Ishikawa (cell line): ENCODE data around the gene AGK.

ENCODE experiments used
- CEBPB ChIP-seq: IDR thresholded peaks from 2 replicates; pipeline ENCODE4 v1.6.1; 2012
- CREB1 ChIP-seq: IDR thresholded peaks from 2 replicates; pipeline ENCODE4 v1.6.1; 2012; ENCODE audit warnings: low read depth
- EGR1 ChIP-seq: IDR thresholded peaks from 2 replicates; pipeline ENCODE4 v1.6.1; 2012
- RAD21 ChIP-seq: IDR thresholded peaks from 2 replicates; pipeline ENCODE4 v1.6.1; 2012; ENCODE audit warnings: low read depth
- ZBTB7A ChIP-seq: IDR thresholded peaks from 2 replicates; pipeline ENCODE4 v1.6.1; 2012; ENCODE audit warnings: low read depth

DNA sequence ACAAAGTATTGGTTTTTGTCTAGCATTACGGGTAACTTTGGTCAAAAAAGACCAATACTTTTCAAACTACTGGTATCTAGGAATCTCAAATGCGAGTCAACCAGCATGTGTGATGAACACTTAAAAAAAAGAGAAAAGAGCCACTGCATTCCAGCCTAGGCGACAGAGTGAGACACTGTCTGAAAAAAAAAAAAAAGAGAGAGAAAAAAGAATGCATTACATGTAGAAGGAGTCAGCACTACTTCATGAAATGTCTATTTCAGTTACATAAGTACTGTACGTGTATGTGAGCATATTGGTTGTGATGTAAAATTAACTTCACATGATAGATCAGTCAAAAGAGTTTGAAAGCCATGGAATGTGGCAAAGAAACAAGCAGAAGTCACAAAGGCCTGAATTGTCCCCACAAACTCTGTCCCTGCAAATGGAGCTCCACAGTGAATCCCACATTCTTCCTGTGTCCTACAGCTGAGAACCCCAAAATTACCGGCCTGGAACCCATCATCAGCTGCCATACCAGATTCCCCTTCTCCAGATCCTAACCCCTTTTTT lies 149.2 kb downstream of the AGK start:
- TF ChIP-seq RAD21, result no peak
- TF ChIP-seq CREB1, result no peak
- TF ChIP-seq CEBPB, result no peak
- TF ChIP-seq ZBTB7A, result no peak
- TF ChIP-seq EGR1, result no peak
